ENCODE measurements around the gene SGPL1.

SGPL1 gene

DNA sequence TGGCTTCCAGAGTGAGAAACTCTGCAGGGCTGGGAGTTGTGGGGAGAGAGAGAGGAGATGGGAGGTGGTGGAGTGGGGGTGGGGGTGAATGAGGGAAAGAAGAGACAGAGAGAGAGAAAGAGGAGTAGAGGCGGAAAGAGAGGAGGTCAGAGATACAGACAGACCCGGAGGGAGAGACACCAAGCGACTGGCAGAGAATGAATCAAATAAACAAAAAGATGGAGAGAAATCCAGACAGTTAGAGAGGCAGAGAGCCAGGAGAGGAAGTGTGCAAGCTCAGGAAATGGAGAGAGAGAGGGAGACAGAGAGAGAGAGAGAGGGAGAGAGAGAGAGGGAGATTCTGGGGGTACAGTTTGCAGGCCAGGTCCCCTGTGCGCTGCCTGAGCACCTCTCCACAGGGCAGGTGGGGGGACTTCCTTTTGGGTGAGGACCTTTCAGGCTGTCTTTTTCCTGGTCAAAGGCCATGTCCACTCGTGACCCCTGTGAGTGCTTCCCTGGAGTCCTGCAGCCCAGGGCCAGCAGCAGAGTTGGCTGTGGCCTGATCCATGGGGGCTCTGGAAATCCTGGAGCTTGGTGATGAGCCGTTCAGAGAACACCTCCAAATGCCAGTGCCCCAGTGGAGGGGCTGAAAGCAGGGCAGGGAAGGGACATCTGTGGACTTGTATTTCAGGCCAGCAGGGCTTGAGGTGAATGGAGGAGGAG lies 97.6 kb downstream of the SGPL1 start:
- TF ChIP-seq CTCF (IDR thresholded peaks at IDR 0.05), result no peak
- Histone ChIP-seq H3K79me2 (no peaks in the 10 kb centered on the region), H2AFZ (no peak overlapping the region), H3K9me3 (ENCODE audit: control insufficient read depth, low read length) (no peaks in the 10 kb centered on the region), H3K27ac (no peak overlapping the region), H3K9ac (no peak overlapping the region), H3K36me3 (ENCODE audit: control insufficient read depth, insufficient read depth, low read length) (no peaks in the 10 kb centered on the region), H3K4me1 (no peaks in the 10 kb centered on the region), H3K27me3 (ENCODE audit: control insufficient read depth, insufficient read depth, low read length) (no peaks in the 10 kb centered on the region), H3K4me2 (ENCODE audit: low read length) (no peak overlapping the region), H3K4me3 (ENCODE audit: low read depth, low read length) (no peak overlapping the region)

DNA sequence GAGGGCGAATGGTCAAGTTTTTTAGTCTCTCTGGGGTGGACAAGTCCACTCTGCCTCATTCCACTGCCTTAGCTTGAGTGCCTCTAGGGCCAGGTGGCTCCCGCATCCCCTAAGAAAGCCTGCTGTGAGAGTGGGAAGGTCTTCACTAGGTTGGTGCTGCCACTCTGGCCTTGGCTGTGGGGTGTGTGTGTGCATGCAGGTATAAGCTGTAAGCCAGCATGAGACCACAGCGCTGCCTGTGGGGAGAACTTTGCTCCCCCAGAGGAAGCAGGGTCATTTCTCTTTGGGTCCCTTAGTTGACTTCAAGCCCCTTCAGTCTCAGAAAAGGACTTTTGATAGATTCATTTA lies 98.1 kb downstream of the SGPL1 start:
- Histone ChIP-seq H3K9ac (no peak overlapping the region), H3K27me3 (ENCODE audit: control insufficient read depth, insufficient read depth, low read length) (no peaks in the 10 kb centered on the region), H3K4me2 (ENCODE audit: low read length) (no peak overlapping the region), H3K4me3 (ENCODE audit: low read depth, low read length) (no peak overlapping the region), H3K4me1 (no peaks in the 10 kb centered on the region), H3K36me3 (ENCODE audit: control insufficient read depth, insufficient read depth, low read length) (no peaks in the 10 kb centered on the region), H3K79me2 (no peaks in the 10 kb centered on the region), H3K27ac (no peak overlapping the region), H3K9me3 (ENCODE audit: control insufficient read depth, low read length) (no peaks in the 10 kb centered on the region), H2AFZ (no peak overlapping the region)
- TF ChIP-seq CTCF (IDR thresholded peaks at IDR 0.05), result no peak

GRCh38 chr10:70914316-70914864 lies 98.6 kb downstream of the SGPL1 start:
- no peaks in the 10 kb centered on the region for H3K36me3 ChIP-seq (ENCODE audit: control insufficient read depth, insufficient read depth, low read length)
- H3K27me3 ChIP-seq (ENCODE audit: control insufficient read depth, insufficient read depth, low read length), result no peaks in the 10 kb centered on the region
- no peak overlapping the region for H3K4me3 ChIP-seq (ENCODE audit: low read depth, low read length)
- no peaks in the 10 kb centered on the region for H3K79me2 ChIP-seq
- H3K4me2 ChIP-seq (ENCODE audit: low read length), result no peak overlapping the region
- no peaks in the 10 kb centered on the region for H3K4me1 ChIP-seq
- H3K9ac ChIP-seq, result no peak overlapping the region
- no peaks in the 10 kb centered on the region for H3K9me3 ChIP-seq (ENCODE audit: control insufficient read depth, low read length)
- no peak overlapping the region for H2AFZ ChIP-seq
- H3K27ac ChIP-seq, result no peak overlapping the region
- TF ChIP-seq CTCF (IDR thresholded peaks at IDR 0.05), result no peak

GRCh38 chr10:70915206-70915605 lies 99.5 kb downstream of the SGPL1 start:
- Histone ChIP-seq H3K4me2 (ENCODE audit: low read length) (no peak overlapping the region), H3K9ac (no peak overlapping the region), H3K27ac (no peak overlapping the region), H3K36me3 (ENCODE audit: control insufficient read depth, insufficient read depth, low read length) (no peaks in the 10 kb centered on the region), H3K79me2 (no peaks in the 10 kb centered on the region), H2AFZ (no peak overlapping the region), H3K4me1 (no peaks in the 10 kb centered on the region), H3K9me3 (ENCODE audit: control insufficient read depth, low read length) (no peaks in the 10 kb centered on the region), H3K27me3 (ENCODE audit: control insufficient read depth, insufficient read depth, low read length) (no peaks in the 10 kb centered on the region), H3K4me3 (ENCODE audit: low read depth, low read length) (no peak overlapping the region)
- no peak for TF ChIP-seq CTCF (IDR thresholded peaks at IDR 0.05)

GRCh38 chr10:70915806-70916205 lies 100.1 kb downstream of the SGPL1 start:
- Histone ChIP-seq H3K9ac (no peak overlapping the region), H3K4me2 (ENCODE audit: low read length) (no peak overlapping the region), H3K79me2 (no peaks in the 10 kb centered on the region), H2AFZ (no peak overlapping the region), H3K9me3 (ENCODE audit: control insufficient read depth, low read length) (no peaks in the 10 kb centered on the region), H3K27me3 (ENCODE audit: control insufficient read depth, insufficient read depth, low read length) (no peaks in the 10 kb centered on the region), H3K27ac (no peak overlapping the region), H3K4me1 (no peaks in the 10 kb centered on the region), H3K4me3 (ENCODE audit: low read depth, low read length) (no peak overlapping the region), H3K36me3 (ENCODE audit: control insufficient read depth, insufficient read depth, low read length) (no peaks in the 10 kb centered on the region)
- no peak for TF ChIP-seq CTCF (IDR thresholded peaks at IDR 0.05)

All from parathyroid adenoma (tissue), 2 donors.